Measurements from ENCODE around the gene KRTAP10-3. TPM values are rescaled to one million over a fixed set of nuclear protein-coding genes. Genes with fewer than 3 reads are reported as not detected.
"Not testable (repeated sequence)": the region's sequence is repeated elsewhere in the genome, so short reads cannot be mapped to it uniquely, and the experiment has no call there.

KRTAP10-3 gene
- total and polyA plus RNA-seq, 2 experiments from 2014 or later, result not detected

DNA sequence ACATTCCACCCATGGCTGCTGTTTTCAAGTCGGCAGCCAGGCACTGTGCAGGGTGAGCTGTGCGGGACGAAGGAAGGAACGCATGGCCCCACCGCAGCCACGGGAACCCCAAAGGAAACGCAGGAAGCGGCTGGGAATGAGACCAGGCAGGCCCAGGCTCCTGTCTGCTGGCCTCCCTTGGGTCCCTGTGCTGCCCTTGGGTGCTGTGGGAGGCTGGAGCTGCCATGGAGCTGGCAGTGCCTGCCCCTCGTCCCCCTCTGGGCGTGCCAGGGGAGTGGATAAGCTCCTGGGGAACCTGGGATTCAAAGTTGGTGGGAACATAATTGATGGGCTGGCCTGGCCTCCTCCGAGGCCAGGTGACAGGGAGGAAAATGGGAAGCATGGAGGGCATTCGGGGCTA, 9.7 kb upstream of the KRTAP10-3 start:
- H3K27me3 ChIP-seq, result no peaks in the 10 kb centered on the region
- H3K4me3 ChIP-seq, result no peak overlapping the region
- no peaks in the 10 kb centered on the region for H3K9me3 ChIP-seq (ENCODE audit: low read depth)
- TF ChIP-seq, protein P1, sequence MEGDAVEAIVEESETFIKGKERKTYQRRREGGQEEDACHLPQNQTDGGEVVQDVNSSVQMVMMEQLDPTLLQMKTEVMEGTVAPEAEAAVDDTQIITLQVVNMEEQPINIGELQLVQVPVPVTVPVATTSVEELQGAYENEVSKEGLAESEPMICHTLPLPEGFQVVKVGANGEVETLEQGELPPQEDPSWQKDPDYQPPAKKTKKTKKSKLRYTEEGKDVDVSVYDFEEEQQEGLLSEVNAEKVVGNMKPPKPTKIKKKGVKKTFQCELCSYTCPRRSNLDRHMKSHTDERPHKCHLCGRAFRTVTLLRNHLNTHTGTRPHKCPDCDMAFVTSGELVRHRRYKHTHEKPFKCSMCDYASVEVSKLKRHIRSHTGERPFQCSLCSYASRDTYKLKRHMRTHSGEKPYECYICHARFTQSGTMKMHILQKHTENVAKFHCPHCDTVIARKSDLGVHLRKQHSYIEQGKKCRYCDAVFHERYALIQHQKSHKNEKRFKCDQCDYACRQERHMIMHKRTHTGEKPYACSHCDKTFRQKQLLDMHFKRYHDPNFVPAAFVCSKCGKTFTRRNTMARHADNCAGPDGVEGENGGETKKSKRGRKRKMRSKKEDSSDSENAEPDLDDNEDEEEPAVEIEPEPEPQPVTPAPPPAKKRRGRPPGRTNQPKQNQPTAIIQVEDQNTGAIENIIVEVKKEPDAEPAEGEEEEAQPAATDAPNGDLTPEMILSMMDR (IDR thresholded peaks at IDR 0.05; ENCODE audit: low read depth, low read length), result no peak
- no peak overlapping the region for H3K27ac ChIP-seq
- DNase-seq (ENCODE audit: low read depth in 1 of 2, low spot score in 1 of 2), result no peak
- H3K4me1 ChIP-seq (ENCODE audit: low read depth), result no peaks in the 10 kb centered on the region
- no peaks in the 10 kb centered on the region for H3K36me3 ChIP-seq

DNA sequence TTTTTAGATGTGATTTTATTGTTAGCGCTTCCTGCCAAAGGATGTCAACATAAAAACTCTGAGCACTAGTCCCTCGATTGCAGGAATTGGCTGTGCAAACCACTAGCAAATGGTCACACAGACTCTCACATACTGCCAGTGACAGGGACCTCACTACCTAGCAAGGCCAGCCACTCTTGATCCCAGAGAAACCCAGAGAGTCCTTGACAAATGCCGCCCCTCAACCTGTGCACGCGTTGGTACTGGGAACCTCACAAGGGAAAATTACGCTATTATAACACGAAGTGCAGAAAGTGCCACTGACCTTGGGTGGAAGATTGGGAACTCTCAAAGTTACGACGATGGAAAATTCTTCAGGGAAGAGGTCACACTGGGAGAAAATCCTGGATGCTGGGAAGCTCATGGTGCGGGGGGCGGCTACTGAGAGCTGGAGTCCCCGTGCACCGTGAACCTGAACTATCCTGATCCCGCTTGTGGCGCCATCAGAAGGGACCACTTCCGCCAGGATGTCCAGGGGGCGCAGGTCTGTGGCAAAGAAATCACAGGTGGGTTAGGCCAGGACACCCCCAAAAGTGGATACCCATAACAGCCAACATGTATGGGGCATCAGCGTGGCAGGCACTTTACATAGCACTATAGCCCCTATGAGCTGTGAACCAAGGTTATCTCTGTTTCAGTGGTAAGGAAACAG, 9.0 kb upstream of the KRTAP10-3 start:
- H3K4me3 ChIP-seq, result no peak overlapping the region
- H3K4me1 ChIP-seq (ENCODE audit: low read depth), result no peaks in the 10 kb centered on the region
- TF ChIP-seq, protein P1 (IDR thresholded peaks at IDR 0.05; ENCODE audit: low read depth, low read length), result no peak
- H3K9me3 ChIP-seq (ENCODE audit: low read depth), result no peaks in the 10 kb centered on the region
- no peaks in the 10 kb centered on the region for H3K36me3 ChIP-seq
- DNase-seq (ENCODE audit: low read depth in 1 of 2, low spot score in 1 of 2), result no peak
- H3K27ac ChIP-seq, result no peak overlapping the region
- no peaks in the 10 kb centered on the region for H3K27me3 ChIP-seq

DNA sequence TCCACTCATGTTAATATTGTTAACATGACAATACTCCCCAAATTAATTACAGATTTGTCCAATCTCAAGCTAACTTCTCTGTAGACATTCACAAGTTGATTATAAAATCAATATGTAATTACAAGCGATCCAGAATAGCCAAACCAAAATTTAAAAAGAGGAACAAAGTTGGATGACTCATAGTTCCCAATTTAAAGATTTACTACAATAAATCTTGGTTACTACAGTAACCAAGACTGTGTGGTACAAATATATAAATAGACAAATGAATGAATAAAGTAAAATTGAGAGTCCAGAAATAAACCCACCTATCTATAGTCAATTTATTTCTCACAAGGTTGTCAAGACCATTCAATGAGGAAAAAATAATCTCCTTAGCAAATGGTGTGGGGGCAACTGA, 7.8 kb upstream of the KRTAP10-3 start:
- no peak for DNase-seq (ENCODE audit: low read depth in 1 of 2, low spot score in 1 of 2)
- H3K4me3 ChIP-seq, result no peak overlapping the region
- TF ChIP-seq, protein P1 (IDR thresholded peaks at IDR 0.05; ENCODE audit: low read depth, low read length), result no peak
- no peaks in the 10 kb centered on the region for H3K9me3 ChIP-seq (ENCODE audit: low read depth)
- no peaks in the 10 kb centered on the region for H3K36me3 ChIP-seq
- no peak overlapping the region for H3K27ac ChIP-seq
- no peaks in the 10 kb centered on the region for H3K4me1 ChIP-seq (ENCODE audit: low read depth)
- H3K27me3 ChIP-seq, result no peaks in the 10 kb centered on the region

DNA sequence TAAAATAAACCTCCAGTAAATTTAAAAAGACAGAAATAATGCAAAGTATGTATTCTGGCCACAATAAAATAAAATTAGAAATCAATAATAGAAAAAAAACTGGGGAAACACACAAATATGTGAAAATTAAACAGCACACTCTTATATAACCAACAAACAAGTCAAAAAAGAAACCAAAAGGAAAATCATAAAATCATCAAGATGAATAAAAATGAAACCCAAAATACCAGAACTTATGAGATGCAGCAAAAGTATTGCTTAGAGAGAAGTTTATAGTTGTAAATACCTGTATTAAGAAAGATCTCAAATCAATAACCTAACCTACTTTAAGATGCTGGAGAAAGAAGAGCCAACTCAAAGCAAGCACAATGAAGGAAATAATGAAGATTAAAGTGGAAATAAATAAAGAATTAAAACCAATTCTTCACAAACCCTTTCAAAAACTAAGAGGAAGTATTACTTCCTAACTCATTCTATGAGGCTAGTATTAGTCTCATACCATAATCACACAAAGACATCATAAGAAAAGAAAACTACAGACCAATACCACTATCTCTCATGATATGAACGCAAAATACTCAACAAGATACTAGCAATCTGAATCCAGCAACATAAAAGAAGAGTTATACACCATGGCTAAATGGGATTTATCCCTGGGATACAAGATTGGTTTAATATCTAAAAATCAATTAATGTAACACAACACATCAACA, 6.4 kb upstream of the KRTAP10-3 start:
- H3K27ac ChIP-seq, result no peak overlapping the region
- no peaks in the 10 kb centered on the region for H3K4me1 ChIP-seq (ENCODE audit: low read depth)
- TF ChIP-seq, protein P1 (IDR thresholded peaks at IDR 0.05; ENCODE audit: low read depth, low read length), result no peak
- no peaks in the 10 kb centered on the region for H3K36me3 ChIP-seq
- H3K27me3 ChIP-seq, result no peaks in the 10 kb centered on the region
- no peak overlapping the region for H3K4me3 ChIP-seq
- no peaks in the 10 kb centered on the region for H3K9me3 ChIP-seq (ENCODE audit: low read depth)
- DNase-seq (ENCODE audit: low read depth in 1 of 2, low spot score in 1 of 2), result no peak

DNA sequence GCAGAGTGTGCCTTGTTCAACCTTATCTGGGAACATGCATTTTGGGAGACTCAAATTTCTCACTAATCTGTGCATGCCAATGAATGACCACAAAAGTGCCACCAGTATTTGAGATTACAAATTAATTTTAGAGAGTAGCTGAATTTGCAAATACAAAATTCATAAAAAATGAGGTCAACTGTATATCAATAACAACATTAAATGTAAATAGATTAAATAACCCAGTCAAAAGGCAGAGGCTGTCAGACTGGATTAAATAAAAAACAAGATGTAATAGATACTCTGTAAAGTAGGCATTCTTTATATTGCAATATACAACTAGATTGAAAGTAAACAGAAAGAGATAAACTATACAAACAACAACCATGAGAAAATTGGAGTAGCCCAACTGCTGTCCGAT, 5.5 kb upstream of the KRTAP10-3 start:
- H3K36me3 ChIP-seq, result no peaks in the 10 kb centered on the region
- DNase-seq (ENCODE audit: low read depth in 1 of 2, low spot score in 1 of 2), result no peak
- no peak overlapping the region for H3K27ac ChIP-seq
- TF ChIP-seq, protein P1 (IDR thresholded peaks at IDR 0.05; ENCODE audit: low read depth, low read length), result no peak
- no peak overlapping the region for H3K4me3 ChIP-seq
- H3K27me3 ChIP-seq, result no peaks in the 10 kb centered on the region
- H3K4me1 ChIP-seq (ENCODE audit: low read depth), result no peaks in the 10 kb centered on the region
- H3K9me3 ChIP-seq (ENCODE audit: low read depth), result no peaks in the 10 kb centered on the region

DNA sequence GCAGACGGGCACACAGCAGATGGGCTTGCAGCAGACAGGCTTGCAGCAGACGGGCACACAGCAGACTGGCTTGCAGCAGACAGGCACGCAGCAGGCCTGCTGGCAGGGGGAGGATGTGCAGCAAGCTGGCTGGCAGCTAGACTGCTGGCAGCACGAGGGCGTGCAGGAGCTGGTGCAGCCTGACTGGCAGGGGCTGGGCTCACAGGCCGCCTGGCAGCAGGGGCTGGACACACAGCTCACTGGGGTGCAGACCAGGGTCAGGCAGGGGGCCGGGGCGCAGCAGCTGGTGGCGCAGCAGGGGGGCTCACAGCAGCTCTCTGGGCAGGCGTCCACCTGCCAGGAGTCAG, 293 bp downstream of the KRTAP10-3 start:
- H3K36me3 ChIP-seq; DNase-seq (ENCODE audit: low read depth in 1 of 2, low spot score in 1 of 2); H3K27ac ChIP-seq; H3K4me1 ChIP-seq (ENCODE audit: low read depth); H3K9me3 ChIP-seq (ENCODE audit: low read depth); H3K27me3 ChIP-seq; H3K4me3 ChIP-seq: not testable (repeated sequence)

Measured in cardiac muscle cell (in vitro differentiated cells and primary cell).